ENCODE data around the gene VWA2.

GRCh38 chr10:114278140-114278883 lies 39.3 kb downstream of the VWA2 start:
- TF ChIP-seq CTCF (tag by site-specific recombination; IDR thresholded peaks at IDR 0.05) (no peak), REST (tag by site-specific recombination; IDR thresholded peaks at IDR 0.05) (no peak)
